Heart left ventricle (tissue), 16 donors: ENCODE results near the gene ZNF184. TPM values are rescaled to one million over a fixed set of nuclear protein-coding genes. Genes with fewer than 3 reads are reported as not detected.

ENCODE experiments used
- ATAC-seq, 4 donors: fragments of 200-7000 bp; cut with Tn5 transposase; one replicate each; pipeline ENCODE4 v1.9.1; 2020 to 2022; ENCODE audit warnings: moderate library complexity in 4 of 4, mild to moderate bottlenecking in 3 of 4, moderate number of reproducible peaks in 1 of 4
- DNase-seq, 5 donors: peaks; one replicate each; pipeline ENCODE4 v3.0.0-alpha.2; 2020
- H3K27ac ChIP-seq, 12 donors: fragments of 200-600 bp; sonication (generic) in 4 of 12; one replicate each; pipeline versions ENCODE4 v1.5.0 to v1.8.0; 2016 to 2022; ENCODE audit warnings: mild to moderate bottlenecking in 2 of 12
- H3K27me3 ChIP-seq, 9 donors: fragments of 200-600 bp; sonication (generic) in 2 of 9; one replicate each; pipeline versions ENCODE4 v1.5.1 to v1.8.0; 2016 to 2022; ENCODE audit warnings: mild to moderate bottlenecking in 3 of 9
- H3K36me3 ChIP-seq, 9 donors: fragments of 200-600 bp; sonication (generic) in 2 of 9; one replicate each; pipeline versions ENCODE4 v1.5.0 to v1.8.0; 2018 to 2022; ENCODE audit warnings: mild to moderate bottlenecking in 2 of 9
- H3K4me1 ChIP-seq, 12 donors: fragments of 200-600 bp; sonication (generic) in 4 of 12; one replicate each; pipeline versions ENCODE4 v1.5.0 to v1.8.0; 2016 to 2022; ENCODE audit warnings: mild to moderate bottlenecking in 3 of 12
- H3K4me3 ChIP-seq, 12 donors: fragments of 200-600 bp; sonication (generic) in 4 of 12; one replicate each; pipeline versions ENCODE4 v1.5.0 to v1.8.0; 2017 to 2022; ENCODE audit warnings: mild to moderate bottlenecking in 9 of 12, moderate library complexity in 4 of 12
- H3K9me3 ChIP-seq, 12 donors: fragments of 200-600 bp; sonication (generic) in 4 of 12; one replicate each; pipeline versions ENCODE4 v1.5.0 to v1.8.0; 2016 to 2022; ENCODE audit warnings: mild to moderate bottlenecking in 1 of 12
- POLR2A ChIP-seq, 2 donors: fragments of 450-650 bp; IDR thresholded peaks; one replicate each; pipeline ENCODE4 v1.6.1; 2017; ENCODE audit warnings: antibody characterized with exemption in 2 of 2, mild to moderate bottlenecking in 2 of 2, moderate library complexity in 2 of 2
- WGBS, 4 donors: extraction: QIAGEN DNeasy Blood & Tissue Kit in 2 of 4; methylation state at CpG; one replicate each; pipeline versions ENCODE4 v1.1.5 to v1.1.7; 2013 to 2018; 5-methylcytosine and 5-hydroxymethylcytosine counted together
- intact Hi-C, 10 donors: fragments of 100-400 bp; cut with DNase I; formaldehyde crosslinking; loops; one replicate each; pipeline versions ENCODE4 v1.11.1 to v1.14.2; 2022
- polyA plus RNA-seq, 2 donors: library from polyadenylated mRNA; stranded (reverse); fragments of 200-250 nt; gene quantifications; one replicate each; pipeline ENCODE4 v1.2.3, GENCODE V29; 2013
- total RNA-seq, 9 donors: library from RNA; depleted of rRNA in 2 of 9; stranded (reverse); fragments of >200 nt in 2 of 9; fragmentation: NEBNext Ultra II Directional in 3 of 9; extraction: Animal tissue kit (Norgen Biotek cat#: 25700) in 3 of 9; gene quantifications; one replicate each; pipeline versions ENCODE4 v1.1.0 to v1.2.4, GENCODE V29; 2016 to 2023
- TF ChIP-seq, protein P1 (sequence below), 12 donors: fragments of 200-600 bp; sonication (generic) in 4 of 12; IDR thresholded peaks; one replicate each; pipeline versions ENCODE4 v1.5.0 to v1.8.0; 2018 to 2022; ENCODE audit warnings: antibody characterized with exemption in 12 of 12, mild to moderate bottlenecking in 5 of 12
- donor health status: ischemic (EF 13 %, LVEDD 7.1; RV severe dilation, severe dysfunction).
- donor health status: healthy with polysubstance abuse.
- donor health status: DM: no; HTN: yes; CAD: no.
- donor health status: DM: no; HTN: no; CAD: no.
- donor health status: ischemic (EF 25% LVEDD 6.9; RV normal size, moderate dysfunction).
- donor health status: ischemic (EF 25% LVEDD 5.7; RV mildly dilated, moderate dysfunction).
- donor health status: healthy.
- donor health status: DM: yes; HTN: yes; CAD: no.
- donor health status: ischemic (EF 35%, LVEDD 5.7; RV mildly dilated, moderate dysfunction).
- donor health status: nonischemic (EF 11% LVEDD 7.7; RV severe dilation, severe dysfunction).
- donor health status: DM: yes; HTN: yes; CAD: no.
- donor health status: PGD.
- donor health status: ischemic (EF 29% LVEDD 5.4; RV normal size, mild dysfunction).
- donor health status: nonischemic (EF 23%, LVEDD 6.1; RV moderate dilation, normal function).

The ZNF184 gene
- total and polyA plus RNA-seq, 11 donors: 0.99 to 6.5 (median 3.7) TPM

DNA sequence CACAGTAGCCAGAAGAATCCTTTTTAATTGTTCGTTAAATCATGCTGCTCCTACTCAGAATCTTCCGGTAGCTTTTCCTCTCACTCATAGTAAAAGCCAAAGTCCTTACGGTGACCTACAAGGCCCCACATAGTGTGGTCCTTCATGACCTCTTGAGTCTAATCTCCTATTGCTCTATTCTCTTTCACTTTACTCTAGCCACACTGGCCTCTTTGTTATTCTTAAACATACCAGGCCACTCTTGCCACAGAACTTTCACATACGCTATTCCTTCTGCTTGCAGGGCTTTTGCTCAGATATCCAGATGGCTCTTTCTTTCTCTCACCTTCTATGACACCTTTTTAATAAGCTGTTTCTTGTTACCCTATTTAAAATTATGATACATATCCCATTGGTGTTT, 58.6 kb downstream of the ZNF184 start:
- WGBS, 4 donors: 84 to 88% (median 86%) methylated on average over 4 of the region's 4 CpGs

DNA sequence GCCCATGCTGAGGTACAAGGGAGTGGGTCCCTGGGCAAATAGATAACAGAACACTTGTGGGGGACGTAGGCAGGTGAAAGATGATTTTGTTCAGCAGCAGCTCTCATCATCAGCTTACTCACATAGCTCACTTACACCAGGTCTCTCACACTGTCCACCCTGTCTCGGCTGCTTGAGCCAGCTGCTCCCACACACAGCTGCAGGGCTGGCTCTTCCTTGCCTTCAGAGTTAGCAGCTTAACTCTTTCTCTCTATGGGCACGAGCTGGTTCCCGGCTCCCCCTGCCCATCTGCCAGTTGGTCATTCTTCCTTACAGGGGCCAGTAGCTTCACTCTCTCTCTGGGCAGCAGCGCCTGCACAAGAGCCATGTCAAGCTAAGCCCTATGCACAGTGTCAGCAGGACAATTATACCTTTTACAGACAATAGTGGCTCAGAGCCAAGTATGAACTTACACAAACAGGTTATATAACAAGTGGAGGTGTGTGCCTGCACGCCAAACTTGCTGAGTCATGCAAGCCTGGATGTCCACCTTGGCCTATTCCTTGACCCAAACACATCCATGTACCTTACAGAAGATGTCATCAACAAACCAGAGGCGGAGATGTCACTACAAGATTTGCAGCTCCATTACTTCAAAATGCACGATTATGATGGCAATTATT, 65.6 kb downstream of the ZNF184 start:
- no peak overlapping the region for H3K27ac ChIP-seq
- peaks cover 0 to 18% (median 7%) of the 10 kb centered on the region in 12 donors for H3K9me3 ChIP-seq
- peaks cover 0 to 2% (median 0%) of the 10 kb centered on the region in 9 donors for H3K36me3 ChIP-seq
- DNase-seq: no peak
- H3K27me3 ChIP-seq: no peaks in the 10 kb centered on the region
- H3K4me1 ChIP-seq: no peaks in the 10 kb centered on the region
- H3K4me3 ChIP-seq: no peak overlapping the region
- ATAC-seq: no peak
- WGBS, 4 donors: 64 to 80% (median 73%) methylated on average over 8 of the region's 8 CpGs
- intact Hi-C loops: no loop called here
- TF ChIP-seq POLR2A (IDR thresholded peaks at IDR 0.05): no peak
- TF ChIP-seq, protein P1, sequence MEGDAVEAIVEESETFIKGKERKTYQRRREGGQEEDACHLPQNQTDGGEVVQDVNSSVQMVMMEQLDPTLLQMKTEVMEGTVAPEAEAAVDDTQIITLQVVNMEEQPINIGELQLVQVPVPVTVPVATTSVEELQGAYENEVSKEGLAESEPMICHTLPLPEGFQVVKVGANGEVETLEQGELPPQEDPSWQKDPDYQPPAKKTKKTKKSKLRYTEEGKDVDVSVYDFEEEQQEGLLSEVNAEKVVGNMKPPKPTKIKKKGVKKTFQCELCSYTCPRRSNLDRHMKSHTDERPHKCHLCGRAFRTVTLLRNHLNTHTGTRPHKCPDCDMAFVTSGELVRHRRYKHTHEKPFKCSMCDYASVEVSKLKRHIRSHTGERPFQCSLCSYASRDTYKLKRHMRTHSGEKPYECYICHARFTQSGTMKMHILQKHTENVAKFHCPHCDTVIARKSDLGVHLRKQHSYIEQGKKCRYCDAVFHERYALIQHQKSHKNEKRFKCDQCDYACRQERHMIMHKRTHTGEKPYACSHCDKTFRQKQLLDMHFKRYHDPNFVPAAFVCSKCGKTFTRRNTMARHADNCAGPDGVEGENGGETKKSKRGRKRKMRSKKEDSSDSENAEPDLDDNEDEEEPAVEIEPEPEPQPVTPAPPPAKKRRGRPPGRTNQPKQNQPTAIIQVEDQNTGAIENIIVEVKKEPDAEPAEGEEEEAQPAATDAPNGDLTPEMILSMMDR (IDR thresholded peaks at IDR 0.05): no peak

More for the DNA sequence above, 58.6 kb downstream of the ZNF184 start:
- intact Hi-C loops: no loop called here
- DNase-seq (no peak), ATAC-seq (no peak)
- Histone ChIP-seq H3K4me3 (no peak overlapping the region), H3K4me1 (no peaks in the 10 kb centered on the region), H3K27ac (no peak overlapping the region), H3K27me3 (no peaks in the 10 kb centered on the region), H3K36me3 (no peaks in the 10 kb centered on the region), H3K9me3 (peaks cover 0 to 4% (median 0%) of the 10 kb centered on the region in 12 donors)
- TF ChIP-seq, protein P1 (IDR thresholded peaks at IDR 0.05): no peak
- no peak for TF ChIP-seq POLR2A (IDR thresholded peaks at IDR 0.05)

DNA sequence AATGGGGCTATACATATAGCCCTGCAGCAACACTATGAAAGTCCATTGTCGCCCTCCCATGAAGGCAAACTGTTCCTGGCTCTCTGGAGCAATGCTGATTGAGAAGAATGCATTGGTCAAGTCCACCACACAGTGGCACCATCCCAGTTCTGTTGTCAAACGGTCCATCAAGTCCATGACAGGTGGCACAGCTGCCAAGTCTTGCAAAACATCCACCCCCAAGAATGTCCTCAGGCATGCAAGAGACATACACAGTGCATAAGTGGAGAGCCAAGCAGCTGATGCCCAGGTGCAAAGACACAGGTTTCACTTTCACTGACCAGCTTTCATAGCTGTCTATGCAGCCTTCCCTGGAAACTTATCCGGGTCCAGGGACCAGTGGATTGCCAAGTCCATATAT, 66.8 kb downstream of the ZNF184 start:
- ATAC-seq: no peak
- Histone ChIP-seq H3K27ac (no peak overlapping the region), H3K36me3 (peaks cover 0 to 10% (median 0%) of the 10 kb centered on the region in 9 donors), H3K9me3 (peaks cover 0 to 30% (median 14%) of the 10 kb centered on the region in 12 donors), H3K27me3 (no peaks in the 10 kb centered on the region), H3K4me3 (no peak overlapping the region), H3K4me1 (no peaks in the 10 kb centered on the region)
- DNase-seq: no peak
- WGBS, 4 donors: 73 to 95% (median 84%) methylated on average over 3 of the region's 3 CpGs
- intact Hi-C loops: no loop called here
- TF ChIP-seq POLR2A (IDR thresholded peaks at IDR 0.05): no peak
- TF ChIP-seq, protein P1 (IDR thresholded peaks at IDR 0.05): no peak

DNA sequence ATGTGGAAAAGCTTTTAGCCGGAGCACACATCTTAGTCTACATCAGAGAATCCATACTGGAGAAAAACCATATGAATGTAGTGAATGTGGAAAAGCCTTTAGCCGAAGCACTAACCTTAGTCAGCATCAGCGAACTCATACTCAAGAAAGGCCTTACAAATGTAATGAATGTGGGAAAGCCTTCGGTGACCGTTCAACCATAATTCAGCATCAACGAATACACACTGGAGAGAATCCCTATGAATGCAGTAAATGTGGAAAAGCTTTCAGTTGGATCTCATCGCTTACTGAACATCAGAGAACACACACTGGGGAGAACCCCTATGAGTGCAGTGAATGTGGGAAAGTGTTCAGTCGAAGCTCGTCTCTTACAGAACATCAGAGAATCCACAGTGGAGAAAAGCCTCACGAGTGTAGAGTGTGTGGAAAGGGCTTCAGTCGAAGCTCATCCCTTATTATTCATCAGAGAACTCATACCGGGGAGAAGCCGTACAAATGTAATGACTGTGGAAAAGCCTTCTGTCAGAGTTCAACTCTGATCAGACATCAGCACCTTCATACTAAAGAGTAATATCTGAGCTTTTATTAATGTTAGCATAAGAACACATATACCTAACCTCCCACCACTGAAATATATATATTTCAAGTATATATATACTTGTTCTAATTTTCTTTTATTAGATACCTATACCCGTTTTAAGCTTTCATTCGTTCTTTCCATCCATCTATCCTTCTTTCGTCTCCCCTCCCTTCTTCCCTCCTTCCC, 71.8 kb downstream of the ZNF184 start:
- no peak overlapping the region for H3K27ac ChIP-seq
- peaks cover 0 to 43% (median 0%) of the 10 kb centered on the region in 9 donors for H3K36me3 ChIP-seq
- H3K9me3 ChIP-seq: peaks cover 0 to 57% (median 34%) of the 10 kb centered on the region in 12 donors
- intact Hi-C loops: loop anchor here in 1 of 10 donors (5.0 kb wide), 1 partner anchor 339 kb away; no protein-coding TSS in a partner anchor
- no peak overlapping the region for H3K4me3 ChIP-seq
- no peaks in the 10 kb centered on the region for H3K4me1 ChIP-seq
- no peak for ATAC-seq
- 92 to 96% (median 95%) methylated on average over 16 of the region's 16 CpGs for WGBS, 4 donors
- DNase-seq: no peak
- TF ChIP-seq, protein P1 (IDR thresholded peaks at IDR 0.05): no peak
- TF ChIP-seq POLR2A (IDR thresholded peaks at IDR 0.05): no peak
- no peaks in the 10 kb centered on the region for H3K27me3 ChIP-seq
